HepG2 (cell line): Measurements from ENCODE around the gene PIK3CD. TPM values are rescaled to one million over a fixed set of nuclear protein-coding genes. Genes with fewer than 3 reads are reported as not detected.
"Not testable (repeated sequence)": the region's sequence is repeated elsewhere in the genome, so short reads cannot be mapped to it uniquely, and the experiment has no call there.

Experiments used
- ATAC-seq: fragments of 200-7000 bp; cut with Tn5 transposase; 3 replicates; pipeline ENCODE4 v1.9.1; 2020; ENCODE audit warnings: mild to moderate bottlenecking, moderate library complexity
- BruUV-seq: library from RNA; stranded (reverse); fragments of 400-500 nt; replicated peaks from 2 replicates; lab custom pipeline; 2021; lab: Mats Ljungman, UMichigan
- CTCF ChIA-PET: fragments of 300-600 bp; formaldehyde crosslinking; extraction: SDS; loops from one replicate; lab custom pipeline; 2021; ENCODE audit warnings: low total read pairs, inconsistent platforms, low intra/inter-chr PET ratio; lab: Yijun Ruan, JAX
- POLR2A ChIA-PET: fragments of 350-600 bp; sonication (Branson Sonifier 250); formaldehyde crosslinking; loops from one replicate; lab custom pipeline; 2020; ENCODE audit warnings: antibody characterized with exemption, inconsistent platforms; lab: Yijun Ruan, JAX
- DNase-seq: peaks from one replicate; pipeline ENCODE4 v3.0.0-alpha.2; 2015; ENCODE audit warnings: low spot score
- FAIRE-seq: peaks from 3 replicates; lab custom pipeline; 2011; peaks lifted over from hg19 to GRCh38; lab: Jason Lieb, UNC
- H2AFZ ChIP-seq: one replicate; pipeline ENCODE4 v1.6.1; 2011; ENCODE audit warnings: low read length, inconsistent platforms
- H3K27ac ChIP-seq: fragments of 300-600 bp; 3 replicates; pipeline ENCODE4 v1.8.0; 2011; ENCODE audit warnings: mixed run types, mild to moderate bottlenecking, mixed read lengths, low read length, inconsistent platforms; ENCODE audit not compliant: insufficient read depth; ENCODE audit errors: extremely low read length
- H3K27me3 ChIP-seq, 2 experiments: fragments of 200-600 bp in 1 of 2; 2 replicates in 1 of 2; 3 replicates in 1 of 2; pipeline versions ENCODE4 v1.6.0 to v1.8.0; 2011; ENCODE audit warnings: low read length in 2 of 2, mild to moderate bottlenecking in 2 of 2, moderate library complexity in 2 of 2, inconsistent platforms in 1 of 2; ENCODE audit not compliant: insufficient read depth in 2 of 2, control insufficient read depth in 1 of 2
- H3K36me3 ChIP-seq, 2 experiments: fragments of 200-600 bp in 1 of 2; replicated peaks in 1 of 2; 2 replicates in 1 of 2; 3 replicates in 1 of 2; pipeline versions ENCODE4 v1.5.1 to v1.8.0; 2011; ENCODE audit warnings: low read length in 2 of 2, inconsistent platforms in 1 of 2; ENCODE audit not compliant: insufficient read depth in 2 of 2, control insufficient read depth in 1 of 2
- H3K4me1 ChIP-seq: 2 replicates; pipeline ENCODE4 v1.5.1; 2012; ENCODE audit warnings: low read length, inconsistent platforms; ENCODE audit not compliant: insufficient read depth
- H3K4me2 ChIP-seq: 2 replicates; pipeline ENCODE4 v1.6.0; 2011; ENCODE audit warnings: low read depth, low read length, inconsistent platforms
- H3K4me3 ChIP-seq, 3 experiments: fragments of 200-600 bp in 1 of 3; sonication (generic), shearing (Covaris generic) in 1 of 3; replicated peaks in 1 of 3; 2 replicates each; pipeline ENCODE4 v1.5.1; 2011 to 2016; ENCODE audit warnings: low read length in 3 of 3, inconsistent platforms in 2 of 3, low read depth in 2 of 3, mild to moderate bottlenecking in 2 of 3, control low read depth in 1 of 3, mixed read lengths in 1 of 3; ENCODE audit not compliant: insufficient read depth in 1 of 3
- H3K79me2 ChIP-seq: one replicate; pipeline ENCODE4 v1.6.1; 2011; ENCODE audit warnings: low read length, inconsistent platforms; ENCODE audit not compliant: insufficient read depth
- H3K9ac ChIP-seq: 2 replicates; pipeline ENCODE4 v1.6.0; 2011; ENCODE audit warnings: mild to moderate bottlenecking, low read depth, low read length, inconsistent platforms; ENCODE audit not compliant: insufficient read depth
- H3K9me3 ChIP-seq: 2 replicates; pipeline ENCODE4 v1.5.1; 2012; ENCODE audit warnings: mild to moderate bottlenecking, low read length
- H4K20me1 ChIP-seq: 2 replicates; pipeline ENCODE4 v1.6.0; 2011; ENCODE audit warnings: inconsistent platforms, mild to moderate bottlenecking, low read length, moderate library complexity; ENCODE audit not compliant: insufficient read depth
- POLR2A ChIP-seq, 2 experiments: IDR thresholded peaks; 2 replicates each; pipeline ENCODE4 v1.6.1; 2011; ENCODE audit warnings: low read depth in 2 of 2, low read length in 2 of 2, mild to moderate bottlenecking in 1 of 2, moderate library complexity in 1 of 2; ENCODE audit not compliant: insufficient read depth in 1 of 2
- WGBS: methylation state at CpG from one replicate; pipeline ENCODE4 v1.1.6; 2017; ENCODE audit warnings: low lambda C conversion rate; 5-methylcytosine and 5-hydroxymethylcytosine counted together
- in situ Hi-C: cut with HindIII; loops from 2 replicates; pipeline ENCODE4 v1.10.0; 2017; ENCODE audit warnings: low pct_unique_long_range_greater_than_20kb; ENCODE audit not compliant: extremely low pct_ligation_motif_present
- intact Hi-C: fragments of 100-400 bp; cut with micrococcal nuclease; formaldehyde crosslinking; loops from one replicate; pipeline ENCODE4 v1.10.0; 2022; ENCODE audit not compliant: unreplicated experiment
- polyA plus RNA-seq, 8 experiments: library from polyadenylated mRNA; depleted of rRNA in 3 of 8; stranded (reverse) in 7 of 8; unstranded in 1 of 8; fragments of >200 nt; fragmentation: Illumina TruSeq in 4 of 8; extraction: Trizol in 4 of 8; gene quantifications; 2 replicates each; pipeline versions ENCODE4 v1.2.1 to v1.2.3, GENCODE V29; 2011 to 2016; ENCODE audit warnings: low read depth in 4 of 8, missing spikeins in 1 of 8, mixed read lengths in 1 of 8; ENCODE audit not compliant: insufficient read depth in 1 of 8
- total RNA-seq, 5 experiments: library from RNA; depleted of rRNA; stranded (reverse); fragments of >200 nt; fragmentation: Illumina TruSeq; extraction: Trizol; gene quantifications; 2 replicates each; pipeline ENCODE4 v1.2.3, GENCODE V29; 2016; ENCODE audit warnings: low read depth in 1 of 5
- TF ChIP-seq, protein P1 (sequence below): sonication (generic); formaldehyde crosslinking; IDR thresholded peaks from 2 replicates; pipeline ENCODE4 v1.4.0; 2020; ENCODE audit warnings: missing genetic modification reagents
- TF ChIP-seq, protein P2 (sequence below): IDR thresholded peaks from 2 replicates; pipeline ENCODE4 v1.6.1; 2018; ENCODE audit warnings: missing genetic modification reagents

The PIK3CD gene
- total and polyA plus RNA-seq, 2 of the 13 experiments (the other 11 are each of a cell fraction or from before 2014, with no cell fraction given), result 7.1 to 10.0 TPM

DNA sequence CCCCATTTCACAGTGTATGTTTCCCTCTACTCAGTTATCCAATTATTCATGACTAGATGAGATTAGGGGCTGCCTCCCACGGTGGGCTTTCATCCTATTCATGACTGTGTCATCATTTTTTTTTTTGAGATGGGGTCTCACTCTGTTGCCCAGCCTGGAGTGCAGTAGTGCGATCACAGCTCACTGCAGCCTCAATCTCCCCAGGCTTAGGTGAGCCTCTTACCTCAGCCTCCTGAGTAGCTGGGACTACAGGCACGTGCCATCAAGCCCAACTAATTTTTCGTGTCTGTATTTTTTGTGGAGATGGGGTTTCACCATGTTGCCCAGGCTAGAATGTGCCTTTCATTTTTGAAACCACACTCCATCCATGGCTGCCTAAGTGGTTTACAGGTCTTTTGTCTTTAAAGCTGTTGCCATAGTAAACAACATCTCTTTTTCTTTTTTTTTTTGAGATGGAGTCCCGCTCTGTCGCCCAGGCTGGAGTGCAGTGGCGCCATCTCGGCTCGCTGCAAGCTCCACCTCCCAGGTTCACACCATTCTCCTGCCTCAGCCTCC is 60.0 kb downstream of the PIK3CD start:
- FAIRE-seq (no peak), DNase-seq (no peak), ATAC-seq (no peak)
- H3K27ac ChIP-seq, result no peak overlapping the region
- in situ Hi-C loops (no loop called here), intact Hi-C loops (no loop called here)
- H4K20me1 ChIP-seq, result no peaks in the 10 kb centered on the region
- no TSS peak for BruUV-seq
- ChIA-PET POLR2A (no interaction called here), CTCF (no interaction called here)
- H3K9me3 ChIP-seq, result no peaks in the 10 kb centered on the region
- H3K4me3 ChIP-seq, result no peak overlapping the region
- no peaks in the 10 kb centered on the region for H3K27me3 ChIP-seq
- H3K4me2 ChIP-seq, result no peak overlapping the region
- peaks cover 13% of the 10 kb centered on the region for H3K4me1 ChIP-seq
- no peak overlapping the region for H2AFZ ChIP-seq
- H3K36me3 ChIP-seq, result no peaks in the 10 kb centered on the region; a peak in 1 of 5 replicates
- no peak overlapping the region for H3K9ac ChIP-seq
- TF ChIP-seq, protein P1, sequence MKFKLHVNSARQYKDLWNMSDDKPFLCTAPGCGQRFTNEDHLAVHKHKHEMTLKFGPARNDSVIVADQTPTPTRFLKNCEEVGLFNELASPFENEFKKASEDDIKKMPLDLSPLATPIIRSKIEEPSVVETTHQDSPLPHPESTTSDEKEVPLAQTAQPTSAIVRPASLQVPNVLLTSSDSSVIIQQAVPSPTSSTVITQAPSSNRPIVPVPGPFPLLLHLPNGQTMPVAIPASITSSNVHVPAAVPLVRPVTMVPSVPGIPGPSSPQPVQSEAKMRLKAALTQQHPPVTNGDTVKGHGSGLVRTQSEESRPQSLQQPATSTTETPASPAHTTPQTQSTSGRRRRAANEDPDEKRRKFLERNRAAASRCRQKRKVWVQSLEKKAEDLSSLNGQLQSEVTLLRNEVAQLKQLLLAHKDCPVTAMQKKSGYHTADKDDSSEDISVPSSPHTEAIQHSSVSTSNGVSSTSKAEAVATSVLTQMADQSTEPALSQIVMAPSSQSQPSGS (CRISPR knock-in tag), result no peak
- no peak for TF ChIP-seq POLR2A (IDR thresholded peaks at IDR 0.05; ENCODE audit: insufficient read depth in 1 of 2, low read depth in 2 of 2, low read length in 2 of 2)
- TF ChIP-seq, protein P2, sequence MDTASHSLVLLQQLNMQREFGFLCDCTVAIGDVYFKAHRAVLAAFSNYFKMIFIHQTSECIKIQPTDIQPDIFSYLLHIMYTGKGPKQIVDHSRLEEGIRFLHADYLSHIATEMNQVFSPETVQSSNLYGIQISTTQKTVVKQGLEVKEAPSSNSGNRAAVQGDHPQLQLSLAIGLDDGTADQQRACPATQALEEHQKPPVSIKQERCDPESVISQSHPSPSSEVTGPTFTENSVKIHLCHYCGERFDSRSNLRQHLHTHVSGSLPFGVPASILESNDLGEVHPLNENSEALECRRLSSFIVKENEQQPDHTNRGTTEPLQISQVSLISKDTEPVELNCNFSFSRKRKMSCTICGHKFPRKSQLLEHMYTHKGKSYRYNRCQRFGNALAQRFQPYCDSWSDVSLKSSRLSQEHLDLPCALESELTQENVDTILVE, result no peak
- H3K79me2 ChIP-seq, result peaks cover 5% of the 10 kb centered on the region
- 89% methylated on average over 9 of the region's 9 CpGs for WGBS

DNA sequence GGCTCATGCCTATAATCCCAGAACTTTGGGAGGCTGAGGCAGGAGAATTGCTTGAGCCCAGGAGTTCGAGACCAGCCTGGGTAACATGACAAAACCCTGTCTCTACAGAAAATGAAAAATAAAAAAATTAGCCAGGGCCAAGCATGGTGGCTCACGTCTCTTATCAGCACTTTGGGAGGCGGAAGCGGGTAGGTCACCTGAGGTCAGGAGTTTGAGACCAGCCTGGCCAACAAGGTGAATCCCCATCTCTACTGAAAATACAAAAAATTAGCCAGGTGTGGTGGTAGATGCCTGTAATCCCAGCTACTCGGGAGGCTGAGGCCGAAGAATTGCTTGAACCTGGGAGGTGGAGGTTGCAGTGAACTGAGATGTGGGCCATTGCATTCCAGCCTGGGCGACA is 61.2 kb downstream of the PIK3CD start:
- H3K9me3 ChIP-seq, intact Hi-C loops, H3K27me3 ChIP-seq, H3K27ac ChIP-seq, ATAC-seq, H3K9ac ChIP-seq, H2AFZ ChIP-seq, CTCF ChIA-PET, H3K36me3 ChIP-seq, H3K4me3 ChIP-seq, DNase-seq, BruUV-seq, POLR2A ChIA-PET, H3K4me2 ChIP-seq, in situ Hi-C loops, H3K79me2 ChIP-seq, FAIRE-seq, H4K20me1 ChIP-seq: not testable (repeated sequence)
- peaks cover 21% of the 10 kb centered on the region for H3K4me1 ChIP-seq
- 95% methylated on average over 7 of the region's 7 CpGs for WGBS
